Panc1 (cell line): ENCODE data around the gene ASXL1. TPM values are rescaled to one million over a fixed set of nuclear protein-coding genes. Genes with fewer than 3 reads are reported as not detected.

Experiments
- ATAC-seq: fragments of 200-7000 bp; cut with Tn5 transposase; 2 replicates; pipeline ENCODE4 v1.9.1; 2020; ENCODE audit warnings: mild to moderate bottlenecking, moderate library complexity
- BruUV-seq: library from RNA; stranded (reverse); fragments of 400-500 nt; replicated peaks from 2 replicates; lab custom pipeline; 2021; lab: Mats Ljungman, UMichigan
- CTCF ChIA-PET: fragments of 300-600 bp; sonication (Branson Sonifier 250); formaldehyde crosslinking; loops from one replicate; lab custom pipeline; 2022; ENCODE audit warnings: antibody characterized with exemption; lab: Charles Lee
- POLR2A ChIA-PET: fragments of 300-600 bp; sonication (Branson Sonifier 250); formaldehyde crosslinking; loops from one replicate; lab custom pipeline; 2022; ENCODE audit warnings: antibody characterized with exemption; lab: Charles Lee
- DNase-seq: peaks from one replicate; pipeline ENCODE4 v3.0.0-alpha.2; 2010; ENCODE audit warnings: low read depth, low spot score
- H3K27ac ChIP-seq: 2 replicates; pipeline ENCODE4 v1.5.1; 2011; ENCODE audit warnings: mild to moderate bottlenecking, low read length, inconsistent platforms
- H3K27me3 ChIP-seq: fragments of 200-500 bp; sonication (Bioruptor generic); 2 replicates; pipeline ENCODE4 v1.6.0; 2014; ENCODE audit warnings: low read length, inconsistent platforms; ENCODE audit not compliant: control insufficient read depth, insufficient read depth
- H3K36me3 ChIP-seq: fragments of 200-500 bp; sonication (Bioruptor generic); 2 replicates; pipeline ENCODE4 v1.5.1; 2014; ENCODE audit warnings: inconsistent platforms, mild to moderate bottlenecking, low read length, moderate library complexity; ENCODE audit not compliant: control insufficient read depth, insufficient read depth
- H3K4me1 ChIP-seq: 2 replicates; pipeline ENCODE4 v1.5.1; 2011; ENCODE audit warnings: inconsistent platforms, mild to moderate bottlenecking, low read length, moderate library complexity; ENCODE audit not compliant: control insufficient read depth, insufficient read depth
- H3K4me3 ChIP-seq, 2 experiments: 2 replicates each; pipeline ENCODE4 v1.5.1; 2011 to 2012; ENCODE audit warnings: low read depth in 2 of 2, low read length in 2 of 2, mild to moderate bottlenecking in 2 of 2, inconsistent platforms in 1 of 2, moderate library complexity in 1 of 2
- H3K9me3 ChIP-seq: fragments of 200-500 bp; sonication (Bioruptor generic); 2 replicates; pipeline ENCODE4 v1.5.1; 2014; ENCODE audit warnings: low read depth, mild to moderate bottlenecking, inconsistent platforms, low read length, moderate library complexity; ENCODE audit not compliant: control insufficient read depth, insufficient read depth
- POLR2AphosphoS5 ChIP-seq: IDR thresholded peaks from 2 replicates; pipeline ENCODE4 v1.6.1; 2012; ENCODE audit warnings: mild to moderate bottlenecking, low read depth, low read length, moderate library complexity
- SIN3A ChIP-seq: IDR thresholded peaks from 2 replicates; pipeline ENCODE4 v1.6.1; 2012; ENCODE audit warnings: low read depth, mild to moderate bottlenecking, low read length, moderate library complexity, borderline replicate concordance; ENCODE audit not compliant: insufficient read depth
- TCF7L2 ChIP-seq: IDR thresholded peaks from 2 replicates; pipeline ENCODE4 v1.6.1; 2011; ENCODE audit warnings: mild to moderate bottlenecking, low read depth, low read length, inconsistent platforms
- in situ Hi-C: cut with HindIII; loops from 2 replicates; pipeline ENCODE4 v1.10.0; 2016; ENCODE audit warnings: low sequenced_read_pairs, low pct_unique_long_range_greater_than_20kb
- intact Hi-C: fragments of 100-400 bp; cut with micrococcal nuclease; formaldehyde crosslinking; loops from one replicate; pipeline ENCODE4 v1.10.0; 2022; ENCODE audit not compliant: unreplicated experiment
- total RNA-seq: library from RNA; stranded (reverse); gene quantifications from one replicate; pipeline ENCODE4 v1.2.1, GENCODE V29; 2021; ENCODE audit not compliant: unreplicated experiment
- TF ChIP-seq, protein P1 (sequence below): fragments of 450-650 bp; IDR thresholded peaks from 2 replicates; pipeline ENCODE4 v1.5.1; 2017; ENCODE audit warnings: mild to moderate bottlenecking
- TF ChIP-seq, protein P2 (sequence below), 2 experiments: IDR thresholded peaks; 2 replicates each; pipeline ENCODE4 v1.6.1; 2011 to 2012; ENCODE audit warnings: low read depth in 2 of 2, control low read depth in 1 of 2, low read length in 1 of 2, mild to moderate bottlenecking in 1 of 2, moderate library complexity in 1 of 2; ENCODE audit not compliant: insufficient read depth in 1 of 2

The ASXL1 gene
- total RNA-seq, 1 experiment from 2014 or later: 205 TPM

DNA sequence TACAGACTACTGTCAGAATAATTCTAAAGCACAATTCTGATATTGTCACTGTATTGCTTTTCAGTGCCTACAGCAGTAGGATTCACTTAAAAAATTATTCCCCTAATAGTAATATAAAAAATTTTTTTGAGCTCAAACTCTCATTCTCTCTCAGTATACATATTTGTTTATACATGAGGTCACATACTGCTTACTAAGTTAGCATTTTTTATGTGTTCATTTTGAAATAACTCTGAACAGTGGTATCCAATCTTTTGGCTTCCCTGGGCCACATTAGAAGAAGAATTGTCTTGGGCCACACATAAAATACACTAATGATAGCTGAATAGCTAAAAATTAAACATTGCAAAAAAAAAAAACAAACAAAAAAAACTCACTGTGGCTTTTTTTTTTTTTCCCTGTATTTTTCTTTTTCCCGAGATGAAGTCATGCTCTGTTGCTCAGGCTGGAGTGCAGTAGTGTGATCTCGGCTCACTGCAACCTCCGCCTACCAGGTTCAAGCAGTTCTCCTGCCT, 38.6 kb downstream of the ASXL1 start:
- H3K4me1 ChIP-seq: no peaks in the 10 kb centered on the region
- TF ChIP-seq SIN3A: no peak
- TF ChIP-seq TCF7L2: no peak
- TF ChIP-seq, protein P1, sequence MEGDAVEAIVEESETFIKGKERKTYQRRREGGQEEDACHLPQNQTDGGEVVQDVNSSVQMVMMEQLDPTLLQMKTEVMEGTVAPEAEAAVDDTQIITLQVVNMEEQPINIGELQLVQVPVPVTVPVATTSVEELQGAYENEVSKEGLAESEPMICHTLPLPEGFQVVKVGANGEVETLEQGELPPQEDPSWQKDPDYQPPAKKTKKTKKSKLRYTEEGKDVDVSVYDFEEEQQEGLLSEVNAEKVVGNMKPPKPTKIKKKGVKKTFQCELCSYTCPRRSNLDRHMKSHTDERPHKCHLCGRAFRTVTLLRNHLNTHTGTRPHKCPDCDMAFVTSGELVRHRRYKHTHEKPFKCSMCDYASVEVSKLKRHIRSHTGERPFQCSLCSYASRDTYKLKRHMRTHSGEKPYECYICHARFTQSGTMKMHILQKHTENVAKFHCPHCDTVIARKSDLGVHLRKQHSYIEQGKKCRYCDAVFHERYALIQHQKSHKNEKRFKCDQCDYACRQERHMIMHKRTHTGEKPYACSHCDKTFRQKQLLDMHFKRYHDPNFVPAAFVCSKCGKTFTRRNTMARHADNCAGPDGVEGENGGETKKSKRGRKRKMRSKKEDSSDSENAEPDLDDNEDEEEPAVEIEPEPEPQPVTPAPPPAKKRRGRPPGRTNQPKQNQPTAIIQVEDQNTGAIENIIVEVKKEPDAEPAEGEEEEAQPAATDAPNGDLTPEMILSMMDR: no peak
- TF ChIP-seq POLR2AphosphoS5: no peak
- TF ChIP-seq, protein P2, sequence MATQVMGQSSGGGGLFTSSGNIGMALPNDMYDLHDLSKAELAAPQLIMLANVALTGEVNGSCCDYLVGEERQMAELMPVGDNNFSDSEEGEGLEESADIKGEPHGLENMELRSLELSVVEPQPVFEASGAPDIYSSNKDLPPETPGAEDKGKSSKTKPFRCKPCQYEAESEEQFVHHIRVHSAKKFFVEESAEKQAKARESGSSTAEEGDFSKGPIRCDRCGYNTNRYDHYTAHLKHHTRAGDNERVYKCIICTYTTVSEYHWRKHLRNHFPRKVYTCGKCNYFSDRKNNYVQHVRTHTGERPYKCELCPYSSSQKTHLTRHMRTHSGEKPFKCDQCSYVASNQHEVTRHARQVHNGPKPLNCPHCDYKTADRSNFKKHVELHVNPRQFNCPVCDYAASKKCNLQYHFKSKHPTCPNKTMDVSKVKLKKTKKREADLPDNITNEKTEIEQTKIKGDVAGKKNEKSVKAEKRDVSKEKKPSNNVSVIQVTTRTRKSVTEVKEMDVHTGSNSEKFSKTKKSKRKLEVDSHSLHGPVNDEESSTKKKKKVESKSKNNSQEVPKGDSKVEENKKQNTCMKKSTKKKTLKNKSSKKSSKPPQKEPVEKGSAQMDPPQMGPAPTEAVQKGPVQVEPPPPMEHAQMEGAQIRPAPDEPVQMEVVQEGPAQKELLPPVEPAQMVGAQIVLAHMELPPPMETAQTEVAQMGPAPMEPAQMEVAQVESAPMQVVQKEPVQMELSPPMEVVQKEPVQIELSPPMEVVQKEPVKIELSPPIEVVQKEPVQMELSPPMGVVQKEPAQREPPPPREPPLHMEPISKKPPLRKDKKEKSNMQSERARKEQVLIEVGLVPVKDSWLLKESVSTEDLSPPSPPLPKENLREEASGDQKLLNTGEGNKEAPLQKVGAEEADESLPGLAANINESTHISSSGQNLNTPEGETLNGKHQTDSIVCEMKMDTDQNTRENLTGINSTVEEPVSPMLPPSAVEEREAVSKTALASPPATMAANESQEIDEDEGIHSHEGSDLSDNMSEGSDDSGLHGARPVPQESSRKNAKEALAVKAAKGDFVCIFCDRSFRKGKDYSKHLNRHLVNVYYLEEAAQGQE (IDR thresholded peaks at IDR 0.05; ENCODE audit: insufficient read depth in 1 of 2, low read depth in 2 of 2, low read length in 1 of 2): no peak
- no peaks in the 10 kb centered on the region for H3K9me3 ChIP-seq
- no peaks in the 10 kb centered on the region for H3K36me3 ChIP-seq
- BruUV-seq: TSS peak; percentile 22
- ChIA-PET CTCF (no interaction called here), POLR2A (interaction anchor here (0.6 kb wide), 2 partner anchors 38 to 248 kb away, joined by 4 read pairs; no protein-coding TSS in a partner anchor)
- no peak for DNase-seq
- in situ Hi-C loops (no loop called here), intact Hi-C loops (no loop called here)
- H3K27ac ChIP-seq: no peak overlapping the region
- no peak overlapping the region for H3K4me3 ChIP-seq
- ATAC-seq: no peak
- H3K27me3 ChIP-seq: no peaks in the 10 kb centered on the region

DNA sequence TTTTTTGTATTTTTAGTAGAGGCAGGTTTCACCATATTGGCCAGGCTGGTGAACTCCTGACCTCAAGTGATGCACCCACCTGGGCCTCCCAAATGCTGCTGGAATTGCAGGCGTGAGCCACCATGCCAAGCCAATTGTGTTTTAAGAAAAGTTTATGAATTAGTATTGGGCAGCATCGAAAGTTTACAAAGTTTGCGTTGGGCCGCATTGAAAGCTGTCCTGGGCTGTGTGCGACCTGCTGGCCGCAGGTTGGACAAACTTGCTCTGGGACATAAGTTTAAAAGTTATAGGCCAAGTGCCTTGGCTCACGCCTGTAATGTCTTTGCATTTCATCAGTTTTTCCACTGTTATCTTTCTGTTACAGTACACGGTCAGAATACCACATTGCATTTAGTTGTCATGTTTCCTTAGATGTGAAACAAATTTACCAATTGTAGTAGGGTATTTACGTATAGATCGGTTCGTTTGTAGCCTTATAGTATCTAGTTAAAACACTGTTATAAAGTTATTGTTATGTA, 39.5 kb downstream of the ASXL1 start:
- DNase-seq (no peak), ATAC-seq (no peak)
- H3K27me3 ChIP-seq: no peaks in the 10 kb centered on the region
- POLR2A ChIA-PET: interaction anchor here (0.6 kb wide), 1 partner anchor 249 kb away, joined by 4 read pairs; no protein-coding TSS in a partner anchor
- H3K4me3 ChIP-seq: no peak overlapping the region
- no peaks in the 10 kb centered on the region for H3K4me1 ChIP-seq
- no TSS peak for BruUV-seq
- in situ Hi-C loops (no loop called here), intact Hi-C loops (no loop called here)
- H3K9me3 ChIP-seq: no peaks in the 10 kb centered on the region
- H3K27ac ChIP-seq: no peak overlapping the region
- H3K36me3 ChIP-seq: no peaks in the 10 kb centered on the region
- CTCF ChIA-PET: no interaction called here
- TF ChIP-seq POLR2AphosphoS5 (no peak), TCF7L2 (no peak), SIN3A (no peak)
- TF ChIP-seq, protein P2 (IDR thresholded peaks at IDR 0.05; ENCODE audit: insufficient read depth in 1 of 2, low read depth in 2 of 2, low read length in 1 of 2): no peak
- TF ChIP-seq, protein P1: no peak
